Sciatic nerve (tissue), 2 donors: ENCODE measurements around the gene RANBP10. TPM values are rescaled to one million over a fixed set of nuclear protein-coding genes. Genes with fewer than 3 reads are reported as not detected.

ENCODE experiments used
- ATAC-seq: fragments of 200-7000 bp; cut with Tn5 transposase; one replicate; pipeline ENCODE4 v1.9.1; 2020; ENCODE audit warnings: mild to moderate bottlenecking, moderate library complexity
- DNase-seq: peaks from one replicate; pipeline ENCODE4 v3.0.0-alpha.2; 2020; ENCODE audit warnings: low spot score
- intact Hi-C: fragments of 100-400 bp; cut with DNase I; formaldehyde crosslinking; loops from one replicate; pipeline ENCODE4 v1.14.2; 2022
- total RNA-seq: library from RNA; stranded (reverse); fragmentation: NEBNext Ultra II Directional; extraction: Animal tissue kit (Norgen Biotek cat#: 25700); gene quantifications from one replicate; pipeline ENCODE4 v1.2.1, GENCODE V29; 2021
- donor health status: DM: no; HTN: no; CAD: no.
- donor health status: DM: no; HTN: no; CAD: no.

The RANBP10 gene
- total RNA-seq, 1 donor from 2014 or later = 21.7 TPM

DNA sequence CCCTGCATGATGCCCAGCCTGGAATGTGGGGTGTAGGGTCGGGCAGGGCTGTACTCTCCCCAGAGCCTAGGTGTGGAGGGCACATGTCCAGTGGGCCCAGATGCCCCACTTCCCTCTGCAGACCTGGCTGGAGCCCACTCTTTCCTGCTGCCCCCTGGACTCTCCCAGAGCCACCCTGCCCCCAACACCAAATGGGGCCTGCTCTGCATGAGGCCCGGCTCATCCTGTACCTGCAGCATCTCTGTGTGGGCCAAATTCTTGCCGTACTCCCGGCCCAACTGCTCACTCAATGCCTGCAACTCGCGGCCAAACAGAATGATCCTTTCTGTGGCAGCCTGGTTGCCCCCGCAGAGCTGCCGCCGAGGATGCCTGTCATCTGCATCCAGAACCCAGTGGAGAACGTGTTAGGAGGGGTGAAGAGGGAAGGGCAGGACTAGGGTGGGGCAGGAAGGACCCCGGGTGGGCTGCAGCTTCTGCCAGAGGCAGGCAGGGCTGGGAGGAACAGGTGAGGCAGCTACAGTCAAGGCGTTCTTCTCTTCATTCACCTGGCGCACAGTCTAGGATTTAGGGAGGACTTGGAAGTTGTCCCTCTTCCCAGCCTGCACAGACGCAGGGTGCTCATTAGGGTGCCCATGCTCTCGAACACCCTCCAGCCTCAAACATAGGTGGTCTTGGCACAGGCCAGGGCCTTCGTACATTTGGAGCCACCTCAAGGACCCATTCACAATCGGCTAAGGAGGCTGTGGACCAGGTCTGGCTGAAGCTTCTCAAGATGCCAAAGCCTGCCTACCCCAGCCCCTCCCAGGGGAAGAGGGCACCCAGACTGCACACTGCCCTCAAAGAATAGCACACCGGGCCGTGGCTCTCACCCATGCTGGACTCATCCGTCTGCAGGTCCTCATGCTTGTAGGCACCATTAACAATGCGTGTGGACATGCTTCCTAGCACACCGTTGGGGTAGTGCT is 78.6 kb downstream of the RANBP10 start:
- intact Hi-C loops = no loop called here

GRCh38 chr16:67726106-67727034 is 80.0 kb downstream of the RANBP10 start:
- DNase-seq (no peak), ATAC-seq (no peak)
- intact Hi-C loops = no loop called here

More for the DNA sequence above, 78.6 kb downstream of the RANBP10 start:
- no peak for DNase-seq
- ATAC-seq = no peak

- intact Hi-C loops = no loop called here
- DNase-seq (no peak), ATAC-seq (no peak)
Observed at GRCh38 chr16:67723911-67724305, 82.5 kb downstream of the RANBP10 start.

- no peak for ATAC-seq
- intact Hi-C loops = no loop called here
- DNase-seq = no peak
Observed at GRCh38 chr16:67723151-67723910, 83.0 kb downstream of the RANBP10 start.

- intact Hi-C loops = no loop called here
- no peak for DNase-seq
- no peak for ATAC-seq
Observed at GRCh38 chr16:67720236-67720635, 86.1 kb downstream of the RANBP10 start.

GRCh38 chr16:67719778-67720144 is 86.6 kb downstream of the RANBP10 start:
- DNase-seq (no peak), ATAC-seq (peak; percentile 77)
- intact Hi-C loops = no loop called here

- intact Hi-C loops = no loop called here
- DNase-seq (peak; percentile 99), ATAC-seq (peak; percentile 99)
Observed at GRCh38 chr16:67719048-67719777, 87.1 kb downstream of the RANBP10 start, which contains the start of gene GFOD2. Gene GFOD2, minus strand, starts transcription at chr16:67719316. Its CDS starts 33,601 bp downstream, at chr16:67685715.

GRCh38 chr16:67718668-67719047 is 87.7 kb downstream of the RANBP10 start:
- intact Hi-C loops = no loop called here
- DNase-seq = no peak
- ATAC-seq = no peak

- ATAC-seq (no peak), DNase-seq (no peak)
- intact Hi-C loops = no loop called here
Observed at GRCh38 chr16:67716097-67716496, 90.3 kb downstream of the RANBP10 start.

- ATAC-seq (no peak), DNase-seq (no peak)
- intact Hi-C loops = no loop called here
Observed at GRCh38 chr16:67714522-67714921, 91.8 kb downstream of the RANBP10 start.

DNA sequence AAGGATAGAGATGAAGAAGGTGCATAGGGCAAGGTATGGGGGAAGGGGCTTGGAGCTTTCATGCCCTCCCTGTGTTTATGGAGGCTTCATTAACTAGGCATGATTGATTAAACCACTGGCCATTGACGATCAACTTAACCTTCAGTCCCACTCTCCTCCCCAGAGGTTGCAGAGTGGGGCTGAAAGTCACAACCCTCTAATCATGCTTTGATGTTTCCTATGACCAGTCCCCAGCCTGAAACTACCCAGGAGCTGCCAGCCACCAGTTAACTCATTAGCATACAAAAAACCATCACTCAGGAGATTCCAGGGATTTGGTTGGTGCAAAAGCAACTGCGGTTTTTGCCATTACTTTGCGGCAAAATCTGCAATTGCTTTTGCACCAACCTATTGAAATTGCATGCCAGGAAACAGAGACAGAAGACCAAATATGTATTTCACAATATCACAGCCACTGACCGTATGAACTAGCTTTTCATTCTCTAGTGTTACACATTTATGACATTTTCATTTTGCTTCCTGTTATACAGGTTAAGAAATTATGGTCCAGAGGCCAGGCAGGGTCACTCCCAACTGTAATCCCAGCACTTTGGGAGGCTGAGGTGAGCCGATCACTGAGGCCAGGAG is 92.6 kb downstream of the RANBP10 start:
- intact Hi-C loops = no loop called here
- no peak for ATAC-seq
- no peak for DNase-seq

- intact Hi-C loops = no loop called here
- no peak for DNase-seq
- ATAC-seq = no peak
Observed at GRCh38 chr16:67710607-67711006, 95.8 kb downstream of the RANBP10 start.

- ATAC-seq = no peak
- intact Hi-C loops = no loop called here
- no peak for DNase-seq
Observed at GRCh38 chr16:67709050-67709449, 97.3 kb downstream of the RANBP10 start.

GRCh38 chr16:67708368-67708771 is 98.0 kb downstream of the RANBP10 start:
- DNase-seq (no peak), ATAC-seq (no peak)
- intact Hi-C loops = no loop called here

DNA sequence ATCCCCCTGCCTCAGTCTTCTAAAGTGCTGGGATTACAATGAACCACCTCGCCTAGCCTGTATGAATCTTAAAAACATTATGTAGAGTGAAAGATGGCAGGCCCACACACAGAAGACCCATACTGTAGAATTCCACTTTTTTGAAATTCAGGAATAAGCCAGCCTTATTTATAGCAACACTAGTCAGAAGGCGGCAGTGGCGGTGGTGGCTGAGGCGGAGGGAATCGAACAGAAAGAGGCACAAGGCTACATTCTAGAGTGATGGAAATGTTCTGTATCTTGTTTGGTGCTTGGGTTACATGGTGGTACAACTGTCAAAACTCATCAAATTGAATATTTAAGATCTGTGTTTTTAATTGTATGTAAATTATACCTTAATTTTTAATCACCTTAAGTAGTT is 98.6 kb downstream of the RANBP10 start:
- ATAC-seq (no peak), DNase-seq (no peak)
- intact Hi-C loops = no loop called here

GRCh38 chr16:67707210-67707609 is 99.2 kb downstream of the RANBP10 start:
- no peak for ATAC-seq
- intact Hi-C loops = no loop called here
- DNase-seq = no peak

DNA sequence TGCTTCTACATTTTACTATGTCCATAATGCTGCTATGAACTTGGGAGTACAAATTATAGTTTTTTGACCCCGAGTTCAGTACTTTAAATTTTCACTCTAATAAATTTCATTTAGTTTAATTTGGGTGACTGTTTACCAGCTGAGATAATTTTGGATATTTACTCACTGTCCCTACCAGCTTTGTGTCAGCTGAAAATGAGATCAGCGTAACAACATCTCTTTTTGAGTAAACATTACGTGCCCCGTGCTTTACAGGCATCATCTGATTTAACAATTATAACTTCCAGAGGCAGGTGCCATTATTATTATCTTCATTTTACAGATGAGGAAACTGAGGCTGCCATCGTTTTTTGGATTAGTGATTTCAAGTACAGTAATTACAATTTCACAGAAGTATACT is 102.2 kb downstream of the RANBP10 start:
- intact Hi-C loops = no loop called here

DNA sequence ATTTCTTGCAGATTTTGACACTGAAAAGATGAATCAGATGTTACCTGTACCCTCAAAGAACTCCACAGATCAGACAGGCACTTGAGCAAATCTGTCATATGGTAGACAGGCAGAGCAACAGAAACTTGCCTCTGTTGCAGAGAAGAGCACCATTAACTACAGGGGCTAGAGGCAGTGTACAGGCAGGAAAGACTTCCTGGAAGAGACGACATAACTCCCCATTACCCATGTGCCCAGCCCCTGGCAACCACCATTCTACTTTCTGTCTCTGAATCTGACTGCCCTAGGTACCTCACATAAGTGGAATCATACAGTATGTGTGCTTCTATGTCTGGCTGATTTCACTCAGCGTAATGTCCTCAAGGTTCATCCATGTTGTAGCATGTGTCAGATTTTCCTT is 102.7 kb downstream of the RANBP10 start:
- no peak for DNase-seq
- no peak for ATAC-seq
- intact Hi-C loops = no loop called here

More for the DNA sequence above, 102.2 kb downstream of the RANBP10 start:
- no peak for ATAC-seq
- no peak for DNase-seq
